Measurements from ENCODE around the gene IKBKE.
A peak's percentile ranks its signal among the peaks of the same experiment; 100 is the strongest.

IKBKE gene

DNA sequence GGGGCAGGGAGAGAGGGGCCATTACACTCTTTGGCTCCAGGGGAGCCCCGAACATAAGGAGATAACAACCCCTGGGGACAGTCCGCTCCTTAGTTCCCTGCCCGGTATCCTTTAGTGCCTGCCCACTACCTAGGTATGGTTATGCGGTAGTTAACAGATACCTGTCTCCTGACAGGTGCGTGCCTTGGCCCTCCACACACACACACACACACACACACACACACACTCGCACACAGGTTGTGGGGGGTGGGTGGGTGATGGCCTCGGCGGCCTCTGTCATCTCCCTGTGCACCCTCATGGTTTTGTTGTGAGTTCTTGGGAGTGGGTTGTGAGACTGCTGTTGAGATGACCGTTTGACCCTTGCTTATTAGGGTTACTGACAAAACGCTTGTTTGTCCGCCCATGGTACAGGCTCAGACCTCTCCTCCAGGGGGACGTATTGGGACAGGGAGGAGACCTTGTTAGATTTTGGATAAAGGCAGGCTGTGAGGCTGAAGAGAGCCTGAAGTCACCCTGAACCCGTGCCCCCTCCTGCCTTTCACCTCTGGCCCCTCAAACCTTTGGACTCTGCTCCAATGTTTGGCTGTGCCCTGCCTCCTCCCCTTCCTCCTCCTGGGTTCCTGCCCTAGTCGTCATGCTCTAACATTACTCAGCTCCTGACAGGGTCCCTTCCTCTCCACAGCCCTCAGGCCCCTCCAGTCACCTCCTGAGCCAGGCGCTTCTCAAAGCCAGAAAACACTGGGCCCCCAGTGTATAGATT lies 38.0 kb downstream of the IKBKE start:
- DNase-seq (ENCODE audit: low read depth in 2 of 2): no peak
- TF ChIP-seq, protein P1, sequence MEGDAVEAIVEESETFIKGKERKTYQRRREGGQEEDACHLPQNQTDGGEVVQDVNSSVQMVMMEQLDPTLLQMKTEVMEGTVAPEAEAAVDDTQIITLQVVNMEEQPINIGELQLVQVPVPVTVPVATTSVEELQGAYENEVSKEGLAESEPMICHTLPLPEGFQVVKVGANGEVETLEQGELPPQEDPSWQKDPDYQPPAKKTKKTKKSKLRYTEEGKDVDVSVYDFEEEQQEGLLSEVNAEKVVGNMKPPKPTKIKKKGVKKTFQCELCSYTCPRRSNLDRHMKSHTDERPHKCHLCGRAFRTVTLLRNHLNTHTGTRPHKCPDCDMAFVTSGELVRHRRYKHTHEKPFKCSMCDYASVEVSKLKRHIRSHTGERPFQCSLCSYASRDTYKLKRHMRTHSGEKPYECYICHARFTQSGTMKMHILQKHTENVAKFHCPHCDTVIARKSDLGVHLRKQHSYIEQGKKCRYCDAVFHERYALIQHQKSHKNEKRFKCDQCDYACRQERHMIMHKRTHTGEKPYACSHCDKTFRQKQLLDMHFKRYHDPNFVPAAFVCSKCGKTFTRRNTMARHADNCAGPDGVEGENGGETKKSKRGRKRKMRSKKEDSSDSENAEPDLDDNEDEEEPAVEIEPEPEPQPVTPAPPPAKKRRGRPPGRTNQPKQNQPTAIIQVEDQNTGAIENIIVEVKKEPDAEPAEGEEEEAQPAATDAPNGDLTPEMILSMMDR (IDR thresholded peaks at IDR 0.05; ENCODE audit: low read depth, low read length): no peak
- peak overlapping the region; percentile 45 to 55 for H3K4me3 ChIP-seq (replicated peaks in 1 of 2; ENCODE audit: low read depth in 2 of 2, low read length in 2 of 2)

DNA sequence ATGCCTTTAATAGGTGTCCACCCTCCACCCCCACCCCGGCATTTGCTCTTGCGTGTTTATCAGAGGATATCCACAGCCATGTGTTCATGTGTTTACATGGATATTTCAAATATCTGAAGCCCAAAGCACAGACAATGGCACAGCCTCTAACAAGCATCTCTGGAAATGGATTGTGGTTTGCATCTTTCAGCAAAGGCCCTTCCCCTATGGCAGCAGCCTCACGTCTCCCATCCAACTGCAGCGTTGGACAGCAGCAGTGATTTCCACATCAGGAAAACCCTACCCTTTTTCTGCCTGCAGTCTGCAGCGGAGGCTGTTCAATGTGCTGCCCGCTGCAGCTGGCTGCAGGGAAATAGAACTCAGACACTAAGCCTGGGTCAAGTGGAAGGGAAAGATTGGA lies 38.7 kb downstream of the IKBKE start:
- DNase-seq (ENCODE audit: low read depth in 2 of 2): peak in 1 of 2 donors; percentile 74
- no peak overlapping the region for H3K4me3 ChIP-seq (replicated peaks in 1 of 2; ENCODE audit: low read depth in 2 of 2, low read length in 2 of 2)
- TF ChIP-seq, protein P1 (IDR thresholded peaks at IDR 0.05; ENCODE audit: low read depth, low read length): no peak

GRCh38 chr1:206509612-206510257 lies 39.5 kb downstream of the IKBKE start:
- TF ChIP-seq, protein P1 (IDR thresholded peaks at IDR 0.05; ENCODE audit: low read depth, low read length): no peak
- DNase-seq (ENCODE audit: low read depth in 2 of 2): no peak
- H3K4me3 ChIP-seq (replicated peaks in 1 of 2; ENCODE audit: low read depth in 2 of 2, low read length in 2 of 2): no peak overlapping the region

GRCh38 chr1:206510371-206510770 lies 40.1 kb downstream of the IKBKE start:
- TF ChIP-seq, protein P1 (IDR thresholded peaks at IDR 0.05; ENCODE audit: low read depth, low read length): no peak
- DNase-seq (ENCODE audit: low read depth in 2 of 2): no peak
- no peak overlapping the region for H3K4me3 ChIP-seq (replicated peaks in 1 of 2; ENCODE audit: low read depth in 2 of 2, low read length in 2 of 2)

DNA sequence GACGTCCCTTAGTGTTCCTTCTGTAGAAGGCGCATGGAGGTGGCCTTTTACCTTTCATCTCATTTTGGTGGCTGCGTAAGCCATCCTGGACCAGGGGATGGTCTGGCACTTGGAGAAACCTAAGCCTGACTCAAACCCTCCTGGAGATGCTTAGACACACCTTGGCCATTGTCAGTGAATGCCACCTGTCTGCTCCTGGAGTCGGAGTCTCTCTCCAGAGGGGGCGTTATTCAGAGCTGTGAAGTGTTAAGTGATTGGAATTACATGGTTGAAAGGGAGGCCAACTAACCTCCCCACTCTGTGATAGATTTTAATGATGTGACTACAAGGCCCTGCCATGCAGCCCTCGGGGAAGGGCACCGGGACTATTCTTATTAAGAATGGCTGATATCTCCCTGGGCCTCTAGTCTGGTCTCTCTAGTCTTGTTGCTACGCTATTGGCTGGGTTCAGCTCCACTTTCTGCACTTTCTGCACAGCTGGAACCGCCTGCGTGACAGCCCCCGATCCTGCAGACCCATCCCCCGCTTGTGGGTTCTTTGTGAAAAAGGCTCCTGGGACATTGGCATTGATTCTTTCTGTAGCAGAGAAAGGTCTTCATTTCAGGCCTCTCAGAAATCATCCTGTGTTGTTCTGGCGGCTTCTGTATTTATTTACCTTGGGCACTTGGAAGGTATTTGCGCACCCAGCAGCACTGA lies 41.2 kb downstream of the IKBKE start:
- no peak overlapping the region for H3K4me3 ChIP-seq (replicated peaks in 1 of 2; ENCODE audit: low read depth in 2 of 2, low read length in 2 of 2)
- TF ChIP-seq, protein P1 (IDR thresholded peaks at IDR 0.05; ENCODE audit: low read depth, low read length): no peak
- DNase-seq (ENCODE audit: low read depth in 2 of 2): no peak

DNA sequence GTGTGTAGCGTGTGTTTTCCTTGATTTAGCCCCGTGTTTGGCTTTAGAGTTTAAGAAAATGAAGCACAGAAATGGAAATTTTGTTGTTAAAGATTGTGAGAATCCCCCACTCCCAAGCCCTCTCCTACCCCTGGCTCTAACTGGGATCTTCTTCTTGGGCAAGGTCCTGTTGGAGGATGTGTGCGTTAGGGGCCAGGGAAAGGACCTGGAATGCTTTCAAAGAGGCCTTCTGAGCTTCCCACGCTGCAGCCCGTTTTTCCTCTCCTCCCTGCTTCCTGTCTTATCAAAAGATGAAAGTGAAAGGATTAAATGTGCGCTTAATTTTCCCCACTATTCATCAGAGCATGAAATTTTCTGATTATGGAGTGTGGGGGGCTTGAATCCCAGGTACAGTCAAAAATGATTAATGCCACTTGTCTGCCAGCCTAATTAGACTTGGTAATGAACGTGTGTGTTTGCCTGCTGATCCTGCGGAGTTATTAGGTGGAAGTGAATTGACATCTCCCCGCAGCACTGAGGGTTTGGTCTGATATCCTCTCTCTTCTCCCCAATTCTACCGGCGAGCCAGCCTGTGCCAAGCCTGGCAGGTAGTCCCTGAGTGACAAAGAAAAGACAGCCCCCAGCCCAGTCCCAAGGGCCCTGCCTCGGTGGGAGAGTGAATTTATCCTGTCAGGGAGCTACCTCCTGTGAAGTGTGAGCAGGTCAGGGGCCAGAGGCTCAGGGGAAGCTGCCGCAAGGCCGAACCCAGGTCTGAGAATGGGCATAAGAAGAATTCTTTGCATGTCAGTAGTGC lies 42.0 kb downstream of the IKBKE start:
- H3K4me3 ChIP-seq (replicated peaks in 1 of 2; ENCODE audit: low read depth in 2 of 2, low read length in 2 of 2): no peak overlapping the region
- DNase-seq (ENCODE audit: low read depth in 2 of 2): no peak
- TF ChIP-seq, protein P1 (IDR thresholded peaks at IDR 0.05; ENCODE audit: low read depth, low read length): no peak

Data from cardiac fibroblast (primary cell).